ENCODE data around the gene RPL7A. TPM values are rescaled to one million over a fixed set of nuclear protein-coding genes. Genes with fewer than 3 reads are reported as not detected.

The RPL7A gene
- total and polyA plus RNA-seq, 2 of the 13 experiments (the other 11 are each of a cell fraction or from before 2014, with no cell fraction given), result 2,401 to 2,938 TPM

GRCh38 chr9:133347985-133348717, at the start of gene RPL7A, which contains the start of gene MED22 (continued):
- TF ChIP-seq ATF6 (CRISPR knock-in tag; conservative IDR thresholded peaks at IDR 0.05) (no peak), RFXAP (CRISPR knock-in tag; IDR thresholded peaks at IDR 0.05; ENCODE audit: borderline replicate concordance) (peak; percentile 71; the same call in 1 of the 2 replicates), FOXP1 (IDR thresholded peaks at IDR 0.05) (no peak), FOXP1 (CRISPR knock-in tag; IDR thresholded peaks at IDR 0.05) (no peak), TERF1 (CRISPR knock-in tag; IDR thresholded peaks at IDR 0.05) (no peak), SP1 (IDR thresholded peaks at IDR 0.05) (no peak), SP1 (CRISPR knock-in tag; IDR thresholded peaks at IDR 0.05) (0 out of 2 replicates have a peak, but pooled peaks have one; percentile 17), ZNF18 (CRISPR knock-in tag; IDR thresholded peaks at IDR 0.05; ENCODE audit: insufficient replicate concordance) (peak; percentile 71), YEATS2 (CRISPR knock-in tag; IDR thresholded peaks at IDR 0.05; ENCODE audit: borderline replicate concordance) (peak; percentile 100), ZNF652 (CRISPR knock-in tag; IDR thresholded peaks at IDR 0.05; ENCODE audit: borderline replicate concordance, low read depth) (no peak), ZNF501 (CRISPR knock-in tag; IDR thresholded peaks at IDR 0.05) (peak; percentile 95), ZMYM3 (CRISPR knock-in tag; IDR thresholded peaks at IDR 0.05) (no peak; the same call in 1 of the 2 replicates), ZNF367 (CRISPR knock-in tag; IDR thresholded peaks at IDR 0.05; ENCODE audit: borderline replicate concordance) (no peak), NAIF1 (CRISPR knock-in tag; IDR thresholded peaks at IDR 0.05; ENCODE audit: borderline replicate concordance) (no peak; the same call in 1 of the 2 replicates), RARA (CRISPR knock-in tag; IDR thresholded peaks at IDR 0.05) (peak; percentile 46; the same call in 1 of the 2 replicates), THAP7 (CRISPR knock-in tag; IDR thresholded peaks at IDR 0.05) (no peak; the same call in 1 of the 2 replicates), MYNN (CRISPR knock-in tag; IDR thresholded peaks at IDR 0.05; ENCODE audit: low read depth) (no peak), CCAR2 (optimal IDR thresholded peaks at IDR 0.05; ENCODE audit: low read depth, low read length) (no peak), PRDM10 (CRISPR knock-in tag; IDR thresholded peaks at IDR 0.05; ENCODE audit: low read depth) (0 out of 2 replicates have a peak, but pooled peaks have one; percentile 48), ARNT2 (CRISPR knock-in tag; IDR thresholded peaks at IDR 0.05; ENCODE audit: low read depth) (peak; percentile 95; the same call in 1 of the 2 replicates), TEAD2 (CRISPR knock-in tag; IDR thresholded peaks at IDR 0.05) (no peak)

All from HepG2 (cell line).